Neural cell (in vitro differentiated cells): Measurements from ENCODE around the gene KIT.

Source experiments
- CTCF ChIP-seq: fragments of 450-650 bp; IDR thresholded peaks from 2 replicates; pipeline ENCODE4 v1.5.1; 2014; ENCODE audit warnings: antibody characterized with exemption, mild to moderate bottlenecking, moderate library complexity; ENCODE audit not compliant: poor library complexity, severe bottlenecking
- EP300 ChIP-seq: fragments of 450-650 bp; conservative IDR thresholded peaks from 2 replicates; pipeline ENCODE4 v1.6.1; 2014; ENCODE audit warnings: antibody characterized with exemption, mild to moderate bottlenecking, moderate library complexity; ENCODE audit not compliant: poor library complexity, severe bottlenecking
- EZH2 ChIP-seq: fragments of 200-600, 300-800 bp; shearing (Covaris generic), sonication (generic); IDR thresholded peaks from 2 replicates; pipeline ENCODE4 v1.6.1; 2014; ENCODE audit warnings: antibody characterized with exemption, low read length, borderline replicate concordance, mild to moderate bottlenecking; ENCODE audit not compliant: insufficient read depth, poor library complexity, severe bottlenecking
- MXI1 ChIP-seq: fragments of 450-650 bp; conservative IDR thresholded peaks from 2 replicates; pipeline ENCODE4 v1.6.1; 2014; ENCODE audit warnings: antibody characterized with exemption, mild to moderate bottlenecking; ENCODE audit not compliant: poor library complexity, severe bottlenecking
- POLR2AphosphoS5 ChIP-seq: IDR thresholded peaks from 2 replicates; pipeline ENCODE4 v1.6.1; 2012
- RAD21 ChIP-seq: fragments of 450-650 bp; conservative IDR thresholded peaks from 2 replicates; pipeline ENCODE4 v1.6.1; 2014; ENCODE audit warnings: antibody characterized with exemption, mild to moderate bottlenecking, moderate library complexity
- REST ChIP-seq: IDR thresholded peaks from 2 replicates; pipeline ENCODE4 v1.6.1; 2012; ENCODE audit warnings: borderline replicate concordance
- SMC3 ChIP-seq: fragments of 450-650 bp; conservative IDR thresholded peaks from 2 replicates; pipeline ENCODE4 v1.6.1; 2014; ENCODE audit warnings: antibody characterized with exemption, mild to moderate bottlenecking, moderate library complexity; ENCODE audit not compliant: poor library complexity
- TAF1 ChIP-seq: IDR thresholded peaks from 2 replicates; pipeline ENCODE4 v1.6.1; 2012; ENCODE audit warnings: low read depth

- TF ChIP-seq POLR2AphosphoS5 (no peak), REST (no peak), EP300 (no peak), CTCF (no peak), EZH2 (no peak), RAD21 (no peak), SMC3 (no peak), MXI1 (no peak), TAF1 (no peak)
Measured at GRCh38 chr4:54669831-54670230, 12.1 kb downstream of the KIT start.
